Trophoblast cell (in vitro differentiated cells and primary cell): Measurements from ENCODE around the gene FAM47E.
A peak's percentile ranks its signal among the peaks of the same experiment; 100 is the strongest.

Experiments used
- DNase-seq, 2 donors: peaks; one replicate each; pipeline ENCODE4 v3.0.0-alpha.2; 2016
- H2AFZ ChIP-seq: 2 replicates; pipeline ENCODE4 v1.6.1; 2013; ENCODE audit warnings: low read length, moderate library complexity, mild to moderate bottlenecking; ENCODE audit not compliant: insufficient read depth, poor library complexity
- H2AK5ac ChIP-seq: 2 replicates; pipeline ENCODE4 v1.6.1; 2013; ENCODE audit warnings: mild to moderate bottlenecking, low read length
- H2BK120ac ChIP-seq: 2 replicates; pipeline ENCODE4 v1.6.1; 2013; ENCODE audit warnings: low read length, mild to moderate bottlenecking, moderate library complexity; ENCODE audit not compliant: insufficient read depth, poor library complexity
- H2BK12ac ChIP-seq: 2 replicates; pipeline ENCODE4 v1.6.1; 2013; ENCODE audit warnings: mild to moderate bottlenecking, low read length, moderate library complexity
- H2BK5ac ChIP-seq: 2 replicates; pipeline ENCODE4 v1.6.1; 2013; ENCODE audit warnings: low read length, low read depth, moderate library complexity, mild to moderate bottlenecking; ENCODE audit not compliant: poor library complexity
- H3K14ac ChIP-seq: 2 replicates; pipeline ENCODE4 v1.6.1; 2013; ENCODE audit warnings: mild to moderate bottlenecking, low read length
- H3K18ac ChIP-seq: 2 replicates; pipeline ENCODE4 v1.6.1; 2013; ENCODE audit warnings: mild to moderate bottlenecking, low read length
- H3K23ac ChIP-seq: 2 replicates; pipeline ENCODE4 v1.6.1; 2013; ENCODE audit warnings: low read length
- H3K27ac ChIP-seq: 2 replicates; pipeline ENCODE4 v1.5.1; 2013; ENCODE audit warnings: low read depth, mild to moderate bottlenecking, inconsistent platforms, low read length, moderate library complexity
- H3K27me3 ChIP-seq: 2 replicates; pipeline ENCODE4 v1.6.1; 2013; ENCODE audit warnings: inconsistent platforms, mild to moderate bottlenecking, low read length, moderate library complexity; ENCODE audit not compliant: insufficient read depth
- H3K36me3 ChIP-seq, 2 experiments: 1 replicate in 1 of 2; 2 replicates in 1 of 2; pipeline ENCODE4 v1.6.1; 2013; ENCODE audit warnings: low read length in 2 of 2, mild to moderate bottlenecking in 2 of 2, moderate library complexity in 1 of 2; ENCODE audit not compliant: insufficient read depth in 2 of 2, control insufficient read depth in 1 of 2
- H3K4ac ChIP-seq: 2 replicates; pipeline ENCODE4 v1.6.1; 2013; ENCODE audit warnings: low read depth, mild to moderate bottlenecking, low read length, moderate library complexity
- H3K4me1 ChIP-seq, 2 experiments: 1 replicate in 1 of 2; 2 replicates in 1 of 2; pipeline ENCODE4 v1.6.1; 2013; ENCODE audit warnings: low read length in 2 of 2, mild to moderate bottlenecking in 2 of 2, moderate library complexity in 1 of 2; ENCODE audit not compliant: insufficient read depth in 2 of 2, control insufficient read depth in 1 of 2
- H3K4me2 ChIP-seq: 2 replicates; pipeline ENCODE4 v1.6.1; 2013; ENCODE audit warnings: inconsistent platforms, mild to moderate bottlenecking, low read length, moderate library complexity
- H3K4me3 ChIP-seq: 2 replicates; pipeline ENCODE4 v1.5.1; 2013; ENCODE audit warnings: mild to moderate bottlenecking, low read depth, low read length, inconsistent platforms
- H3K79me1 ChIP-seq: one replicate; pipeline ENCODE4 v1.6.1; 2013; ENCODE audit warnings: low read length
- H3K79me2 ChIP-seq: 2 replicates; pipeline ENCODE4 v1.6.1; 2013; ENCODE audit warnings: low read length, mild to moderate bottlenecking; ENCODE audit not compliant: control insufficient read depth, insufficient read depth, poor library complexity
- H3K9ac ChIP-seq: 2 replicates; pipeline ENCODE4 v1.6.1; 2013; ENCODE audit warnings: mild to moderate bottlenecking, low read length
- H3K9me3 ChIP-seq: 2 replicates; pipeline ENCODE4 v1.6.1; 2013; ENCODE audit warnings: low read depth, mild to moderate bottlenecking, control low read depth, inconsistent platforms, low read length; ENCODE audit not compliant: insufficient read depth
- H4K12ac ChIP-seq: 2 replicates; pipeline ENCODE4 v1.6.1; 2013; ENCODE audit warnings: low read depth, mild to moderate bottlenecking, low read length, moderate library complexity
- H4K8ac ChIP-seq: 2 replicates; pipeline ENCODE4 v1.6.1; 2013; ENCODE audit warnings: low read depth, mild to moderate bottlenecking, low read length, moderate library complexity
- H4K91ac ChIP-seq: one replicate; pipeline ENCODE4 v1.6.1; 2013; ENCODE audit warnings: low read depth, mild to moderate bottlenecking, low read length, moderate library complexity
- WGBS: extraction: QIAGEN DNeasy Blood & Tissue Kit; methylation state at CpG from one replicate; pipeline ENCODE4 v1.1.7; 2013; ENCODE audit warnings: missing lambda C conversion rate; ENCODE audit not compliant: insufficient read length, insufficient coverage; ENCODE audit errors: extremely low coverage; 5-methylcytosine and 5-hydroxymethylcytosine counted together

Gene FAM47E

GRCh38 chr4:76298227-76298626 is 46.7 kb downstream of the FAM47E start:
- H3K18ac ChIP-seq, result no peak overlapping the region
- H3K79me2 ChIP-seq, result no peaks in the 10 kb centered on the region
- H3K4me2 ChIP-seq, result no peak overlapping the region
- no peaks in the 10 kb centered on the region for H3K79me1 ChIP-seq
- no peak overlapping the region for H4K91ac ChIP-seq
- no peak overlapping the region for H3K9ac ChIP-seq
- H2AFZ ChIP-seq, result no peak overlapping the region
- no peak overlapping the region for H3K4me3 ChIP-seq
- H3K9me3 ChIP-seq, result peaks cover 1% of the 10 kb centered on the region
- H2AK5ac ChIP-seq, result no peak overlapping the region
- H3K14ac ChIP-seq, result no peak overlapping the region
- no peak overlapping the region for H2BK120ac ChIP-seq
- H3K27ac ChIP-seq, result no peak overlapping the region
- no peak overlapping the region for H4K8ac ChIP-seq
- H3K4me1 ChIP-seq, result no peaks in the 10 kb centered on the region
- no peaks in the 10 kb centered on the region for H3K27me3 ChIP-seq
- H3K4ac ChIP-seq, result no peak overlapping the region
- H3K36me3 ChIP-seq, result no peaks in the 10 kb centered on the region
- H2BK5ac ChIP-seq, result no peak overlapping the region
- no peak overlapping the region for H3K23ac ChIP-seq
- no peak overlapping the region for H2BK12ac ChIP-seq
- no peak for DNase-seq
- H4K12ac ChIP-seq, result no peak overlapping the region

DNA sequence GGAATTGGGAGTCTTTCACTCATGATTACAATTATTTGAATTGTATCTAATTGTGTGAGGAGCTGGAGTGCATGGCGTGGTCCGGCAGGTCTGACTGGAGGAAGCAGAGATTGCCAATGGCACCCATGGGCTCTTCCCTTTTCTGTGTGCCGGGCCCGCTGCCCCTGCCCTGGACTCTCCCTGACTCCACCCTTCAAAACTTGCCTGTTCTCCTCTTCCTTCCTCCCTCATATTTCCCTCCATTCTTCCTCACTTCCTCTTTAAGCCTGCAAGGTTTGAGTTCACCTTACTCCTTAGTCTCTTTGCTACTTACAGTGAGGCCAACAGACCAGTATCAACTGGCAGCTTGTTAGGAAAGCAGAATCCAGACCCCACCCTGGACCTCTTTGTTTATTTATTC is 48.5 kb downstream of the FAM47E start:
- H4K8ac ChIP-seq, result no peak overlapping the region
- H3K79me1 ChIP-seq, result no peaks in the 10 kb centered on the region
- no peak overlapping the region for H3K9ac ChIP-seq
- no peak overlapping the region for H3K4ac ChIP-seq
- H2BK120ac ChIP-seq, result no peak overlapping the region
- H3K9me3 ChIP-seq, result peaks cover 1% of the 10 kb centered on the region
- no peak overlapping the region for H3K4me3 ChIP-seq
- no peaks in the 10 kb centered on the region for H3K79me2 ChIP-seq
- no peaks in the 10 kb centered on the region for H3K36me3 ChIP-seq
- no peaks in the 10 kb centered on the region for H3K27me3 ChIP-seq
- no peak overlapping the region for H2AK5ac ChIP-seq
- no peak overlapping the region for H3K4me2 ChIP-seq
- no peak overlapping the region for H3K18ac ChIP-seq
- no peak overlapping the region for H3K27ac ChIP-seq
- DNase-seq, result no peak
- no peak overlapping the region for H3K23ac ChIP-seq
- H4K91ac ChIP-seq, result no peak overlapping the region
- H4K12ac ChIP-seq, result no peak overlapping the region
- H3K14ac ChIP-seq, result no peak overlapping the region
- no peak overlapping the region for H2BK12ac ChIP-seq
- no peak overlapping the region for H2AFZ ChIP-seq
- WGBS, result no CpG with 5 or more reads among the region's 4 CpGs
- no peak overlapping the region for H2BK5ac ChIP-seq
- no peaks in the 10 kb centered on the region for H3K4me1 ChIP-seq

DNA sequence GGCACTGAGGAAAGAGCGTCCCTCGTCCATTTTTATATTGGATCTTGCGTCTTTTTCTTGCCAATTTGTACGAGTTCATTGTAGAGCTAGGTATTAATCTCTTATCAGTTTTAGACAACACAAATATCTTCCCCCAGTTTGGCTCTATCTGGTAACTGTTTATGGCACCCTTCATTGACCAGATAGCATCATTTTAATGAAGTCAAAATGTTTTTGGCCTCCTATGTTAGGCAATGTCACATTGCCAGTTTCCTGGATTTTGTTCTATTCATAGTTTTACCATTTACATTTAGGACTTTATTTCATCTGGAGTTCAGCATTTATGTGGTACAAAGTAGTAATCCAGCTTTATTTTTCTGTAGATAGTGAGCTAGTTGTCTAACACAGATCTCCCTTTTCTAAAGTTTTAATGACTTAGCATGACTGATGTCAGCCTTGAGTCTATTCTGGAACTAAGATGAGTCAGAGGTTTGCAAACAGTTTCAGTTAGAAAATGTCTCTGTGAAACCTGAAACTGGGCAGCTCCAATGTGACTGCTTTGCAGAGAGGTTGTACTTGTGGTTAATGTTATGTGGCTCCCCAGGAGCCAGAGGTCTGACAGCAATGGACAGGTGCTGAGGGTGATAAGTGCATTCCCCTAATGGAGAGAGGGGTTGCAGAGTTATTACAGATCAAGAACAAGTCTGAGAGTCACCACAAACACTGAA is 49.7 kb downstream of the FAM47E start:
- Histone ChIP-seq H3K4ac (no peak overlapping the region), H3K18ac (no peak overlapping the region), H3K27me3 (no peaks in the 10 kb centered on the region)

GRCh38 chr4:76301775-76302162 is 50.2 kb downstream of the FAM47E start:
- Histone ChIP-seq H4K12ac (no peak overlapping the region), H3K4me1 (peaks cover 0 to 2% of the 10 kb centered on the region in 2 experiments), H2BK5ac (no peak overlapping the region), H3K4me2 (no peak overlapping the region), H2BK12ac (no peak overlapping the region), H3K9ac (no peak overlapping the region), H3K79me2 (peaks cover 4% of the 10 kb centered on the region), H3K27me3 (no peaks in the 10 kb centered on the region), H3K9me3 (peaks cover 1% of the 10 kb centered on the region), H2AK5ac (no peak overlapping the region), H3K27ac (no peak overlapping the region), H3K36me3 (no peaks in the 10 kb centered on the region), H3K79me1 (peaks cover 8% of the 10 kb centered on the region), H2AFZ (no peak overlapping the region), H3K23ac (no peak overlapping the region), H3K18ac (no peak overlapping the region), H2BK120ac (no peak overlapping the region), H3K4me3 (no peak overlapping the region), H4K91ac (no peak overlapping the region), H3K4ac (no peak overlapping the region), H4K8ac (no peak overlapping the region), H3K14ac (no peak overlapping the region)
- no peak for DNase-seq
- no CpG with 5 or more reads among the region's 1 CpG for WGBS

More for the DNA sequence above, 49.7 kb downstream of the FAM47E start:
- Histone ChIP-seq H2AFZ (no peak overlapping the region), H3K23ac (no peak overlapping the region), H2AK5ac (no peak overlapping the region), H3K9ac (no peak overlapping the region), H2BK12ac (no peak overlapping the region), H3K4me2 (no peak overlapping the region), H3K9me3 (peaks cover 1% of the 10 kb centered on the region), H4K8ac (no peak overlapping the region), H4K12ac (no peak overlapping the region), H3K27ac (peak overlapping the region; percentile 23), H3K79me2 (peaks cover 4% of the 10 kb centered on the region), H3K4me3 (no peak overlapping the region), H2BK120ac (no peak overlapping the region), H3K36me3 (no peaks in the 10 kb centered on the region), H3K79me1 (peaks cover 4% of the 10 kb centered on the region), H3K14ac (no peak overlapping the region), H2BK5ac (no peak overlapping the region), H3K4me1 (peaks cover 0 to 2% of the 10 kb centered on the region in 2 experiments), H4K91ac (no peak overlapping the region)
- DNase-seq, result peak in 1 of 2 donors; percentile 31
- no CpG with 5 or more reads among the region's 4 CpGs for WGBS
